GM04504 (cell line): Measurements from ENCODE around the gene ATXN3.
"Not testable (repeated sequence)": the region's sequence is repeated elsewhere in the genome, so short reads cannot be mapped to it uniquely, and the experiment has no call there.

Experiments
- DNase-seq: peaks from one replicate; pipeline ENCODE4 v3.0.0-alpha.2; 2012; ENCODE audit warnings: low read depth

ATXN3 gene

DNA sequence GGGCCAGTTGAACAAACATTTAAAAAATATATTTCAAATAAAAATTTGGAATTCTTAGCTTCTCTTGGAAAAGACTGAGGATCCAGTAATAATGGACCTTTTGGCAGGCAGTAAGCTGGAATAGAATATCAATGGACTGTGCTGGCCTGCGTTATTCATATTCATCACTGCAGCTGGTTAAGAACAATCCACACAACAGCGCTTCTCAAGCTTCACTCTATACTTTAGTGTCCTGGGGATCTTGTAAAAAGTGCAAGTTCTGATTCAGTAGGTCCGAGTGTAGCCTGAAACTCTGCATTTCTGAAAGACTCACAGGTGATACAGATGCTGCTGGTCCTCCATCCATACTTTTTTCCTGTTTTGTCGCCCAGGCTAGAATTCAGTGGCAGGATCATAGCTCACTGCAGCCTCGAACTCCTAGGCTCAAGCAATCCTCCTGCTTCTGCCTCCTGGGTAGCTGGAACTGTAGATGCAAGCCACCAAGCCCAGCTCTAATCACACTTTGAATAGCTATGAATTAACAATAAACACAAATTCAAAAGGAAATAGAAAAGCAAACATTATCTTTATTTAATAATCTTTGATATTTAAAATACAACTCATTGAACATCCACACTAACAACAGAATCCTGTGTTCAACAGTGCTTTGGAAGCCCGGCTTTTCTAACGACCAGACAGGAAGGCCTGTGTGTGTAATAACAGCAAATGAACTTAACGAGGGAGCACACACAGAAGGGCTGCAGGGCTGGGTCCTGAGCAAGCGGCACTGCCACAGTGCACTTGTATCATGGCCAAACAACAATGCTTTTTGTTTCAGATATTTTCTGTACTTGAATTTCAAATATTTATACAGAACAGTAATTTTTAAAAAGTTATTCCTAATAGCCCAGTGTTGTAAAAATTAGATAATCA is 48.1 kb downstream of the ATXN3 start:
- DNase-seq = no peak

DNA sequence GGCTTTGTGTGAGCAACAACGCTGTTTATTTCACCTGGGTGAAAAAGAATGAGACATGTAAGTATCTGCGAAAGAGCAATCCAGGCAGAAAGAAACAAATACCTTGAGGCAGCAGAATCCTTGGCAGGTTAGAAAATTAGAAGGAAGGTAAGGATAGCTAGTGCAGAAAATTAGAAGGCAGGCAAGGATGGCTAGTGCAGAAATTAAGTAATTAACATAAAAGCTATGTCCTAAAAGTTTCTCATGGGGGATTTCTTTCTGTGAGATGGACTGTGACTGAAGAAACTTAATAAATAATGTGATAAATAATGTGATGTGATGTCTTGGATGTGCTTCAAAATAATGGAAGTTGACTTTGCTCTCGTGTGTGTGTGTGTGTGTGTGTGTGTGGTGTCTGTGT is 56.6 kb downstream of the ATXN3 start:
- no peak for DNase-seq

DNA sequence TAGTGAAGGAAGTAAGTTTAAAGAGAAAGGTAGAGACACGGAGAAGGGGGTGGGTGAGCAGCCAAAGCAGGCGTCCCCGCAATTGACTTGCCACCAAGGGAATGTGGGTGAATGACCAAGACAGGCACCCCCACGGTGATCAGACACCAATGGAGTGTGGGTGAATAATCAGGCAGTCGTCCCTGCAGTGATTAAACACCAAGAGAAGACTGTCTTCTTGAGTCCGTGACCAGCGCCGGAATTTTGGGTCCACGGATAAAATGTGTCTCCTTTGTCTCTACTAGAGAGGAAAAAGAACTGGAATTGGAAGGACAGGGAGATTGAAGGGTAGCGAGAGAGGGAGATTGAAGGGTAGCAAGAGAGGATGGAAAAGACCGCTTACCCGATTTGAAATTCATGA is 57.2 kb downstream of the ATXN3 start:
- DNase-seq = not testable (repeated sequence)

DNA sequence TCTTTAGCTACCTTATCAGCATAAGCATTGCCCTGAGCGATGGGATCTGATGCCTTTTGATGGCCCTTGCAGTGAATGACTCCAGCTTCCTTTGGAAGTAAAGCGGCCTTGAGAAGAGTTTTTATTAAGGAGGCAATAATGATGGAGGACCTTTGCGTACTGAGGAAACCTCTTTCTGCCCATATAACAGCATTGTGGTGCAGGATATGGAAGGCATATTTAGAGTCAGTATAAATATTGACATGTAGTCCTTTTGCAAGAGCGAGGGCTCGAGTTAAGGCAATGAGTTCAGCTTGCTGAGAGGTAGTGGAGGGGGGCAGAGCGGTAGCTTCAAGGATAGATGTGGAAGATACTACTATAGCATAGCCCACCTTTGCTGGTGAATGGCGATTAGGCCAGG is 60.5 kb downstream of the ATXN3 start:
- DNase-seq = not testable (repeated sequence)

DNA sequence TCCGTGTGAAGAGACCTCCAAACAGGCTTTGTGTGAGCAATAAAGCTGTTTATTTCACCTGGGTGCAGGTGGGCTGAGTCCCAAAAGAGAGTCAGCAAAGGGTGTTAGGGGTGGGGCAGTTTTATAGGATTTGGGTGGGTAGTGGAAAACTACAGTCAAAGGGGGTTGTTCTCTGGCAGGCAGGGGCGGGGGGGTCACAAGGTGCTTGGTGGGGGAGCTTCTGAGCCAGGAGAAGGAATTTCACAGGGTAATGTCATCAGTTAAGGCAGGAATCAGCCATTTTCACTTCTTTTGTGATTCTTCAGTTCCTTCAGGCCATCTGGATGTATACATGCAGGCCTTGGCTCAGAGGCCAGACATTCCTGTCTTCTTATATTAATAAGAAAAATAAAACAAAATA is 64.6 kb downstream of the ATXN3 start:
- DNase-seq = not testable (repeated sequence)

DNA sequence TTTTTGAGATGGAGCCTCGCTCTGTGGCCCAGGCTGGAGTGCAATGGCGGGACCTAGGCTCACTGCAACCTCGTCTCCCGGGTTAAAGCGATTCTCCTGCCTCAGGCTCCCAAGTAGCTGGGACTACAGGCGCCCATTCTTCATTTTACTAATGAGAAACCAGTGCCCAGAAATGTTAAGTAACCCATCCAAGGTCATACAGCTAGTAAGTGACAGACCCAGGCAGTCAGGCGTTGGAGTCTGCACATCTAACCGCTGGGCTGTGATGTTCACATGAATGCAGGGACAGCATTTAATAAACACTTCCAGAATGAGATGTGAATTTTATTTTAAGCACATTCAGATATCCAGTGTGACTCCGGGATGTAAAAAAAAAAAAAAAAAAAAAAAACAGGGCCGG is 65.2 kb downstream of the ATXN3 start:
- no peak for DNase-seq

DNA sequence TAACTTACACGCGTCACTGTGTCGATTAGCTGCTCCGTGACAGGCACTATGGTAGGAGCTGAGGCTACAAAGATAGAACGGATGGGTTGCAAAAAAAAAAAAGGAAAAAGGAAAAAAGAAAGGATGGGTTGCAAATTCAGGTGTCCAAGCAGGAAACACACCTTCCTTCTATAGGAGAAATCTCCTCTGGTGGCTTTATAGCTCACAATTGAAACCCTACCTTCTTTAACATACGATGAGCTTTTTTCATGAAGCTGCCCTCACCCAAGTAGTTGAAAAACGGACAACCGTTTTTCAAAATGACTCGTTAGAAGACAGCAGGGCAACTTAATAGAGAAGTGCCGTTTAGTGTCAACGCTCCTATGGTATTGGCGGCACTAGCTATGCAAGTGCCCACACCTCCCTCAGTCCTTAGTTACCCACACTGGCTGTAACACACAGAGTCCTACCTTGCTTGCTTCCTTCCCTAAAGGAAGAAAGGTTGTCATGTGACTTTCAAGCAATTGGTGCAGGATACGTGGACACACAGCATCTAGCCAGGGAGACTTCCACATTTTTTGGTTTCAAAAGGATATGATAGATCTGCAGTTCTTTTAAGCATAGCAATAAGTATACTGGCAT is 65.8 kb downstream of the ATXN3 start:
- DNase-seq = no peak

DNA sequence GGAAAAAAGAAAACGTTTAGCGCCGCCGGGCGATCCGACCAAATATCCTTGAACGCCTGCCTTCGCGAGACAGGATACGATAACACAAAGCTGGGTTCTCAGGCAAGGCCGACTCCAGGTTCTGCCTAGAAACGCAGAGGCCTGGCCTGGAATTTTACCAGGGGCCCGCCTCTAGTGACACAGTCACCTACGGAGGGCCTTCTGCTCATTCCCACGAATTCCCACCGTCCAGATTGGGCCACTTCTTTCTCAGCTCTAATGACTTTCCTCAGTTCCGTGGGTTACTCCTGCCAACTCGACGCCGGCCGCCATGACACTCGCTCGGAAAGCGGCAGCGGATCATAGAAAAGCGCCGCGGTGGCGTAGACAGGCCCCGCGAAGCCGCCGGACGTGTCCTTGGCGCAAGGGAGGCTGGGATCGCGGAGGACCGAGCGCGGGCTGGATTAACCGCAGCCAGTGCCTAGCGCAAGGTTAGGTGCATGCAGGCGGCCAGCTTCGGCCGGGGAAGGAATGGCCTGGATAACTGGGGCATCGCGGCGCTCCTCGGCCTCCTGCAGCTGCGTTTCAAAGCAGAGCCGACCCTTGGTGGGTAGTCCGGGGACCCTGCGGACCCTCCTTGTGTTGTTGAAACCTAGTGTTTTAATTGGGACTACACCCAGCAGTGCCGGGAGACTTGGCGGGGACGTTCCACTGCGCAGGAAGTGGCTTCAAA is 66.5 kb downstream of the ATXN3 start, which contains the start of gene TRIP11:
Gene TRIP11 (minus strand): TSS at position 341 of the 712 bp plus-strand sequence. CDS start 374 bp downstream, outside the sequence.
- peak; percentile 83 for DNase-seq

DNA sequence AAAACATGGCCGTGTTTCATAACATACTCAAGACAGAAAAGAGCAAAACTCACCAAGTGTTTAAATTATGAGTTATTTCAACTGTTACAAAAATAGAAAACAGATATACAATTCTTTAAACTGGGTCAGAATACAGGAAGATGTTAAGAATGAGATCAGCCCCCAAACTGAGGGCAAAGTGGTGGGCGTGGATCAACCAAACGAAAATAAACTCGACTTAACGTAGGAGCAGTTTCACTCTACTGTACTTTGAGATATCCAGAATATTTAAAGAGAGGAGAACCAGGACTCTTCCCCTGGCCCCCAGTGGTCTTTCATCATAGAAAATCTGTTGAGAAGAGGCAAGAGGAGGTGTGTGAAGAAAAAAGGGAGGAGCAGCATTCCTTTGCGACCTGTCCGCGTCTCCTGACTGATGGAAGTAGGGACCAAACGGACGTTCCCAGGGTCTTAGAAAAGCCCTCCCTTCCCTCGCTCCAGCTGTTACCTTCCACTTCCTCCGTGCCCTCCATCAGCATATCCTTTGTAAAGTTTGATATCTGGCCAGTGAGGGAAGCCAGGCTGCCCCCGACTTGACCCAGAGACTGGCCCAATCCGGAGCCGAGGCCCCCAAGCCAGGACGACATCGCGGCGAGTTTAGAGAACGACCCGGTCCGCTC is 67.2 kb downstream of the ATXN3 start:
- no peak for DNase-seq

DNA sequence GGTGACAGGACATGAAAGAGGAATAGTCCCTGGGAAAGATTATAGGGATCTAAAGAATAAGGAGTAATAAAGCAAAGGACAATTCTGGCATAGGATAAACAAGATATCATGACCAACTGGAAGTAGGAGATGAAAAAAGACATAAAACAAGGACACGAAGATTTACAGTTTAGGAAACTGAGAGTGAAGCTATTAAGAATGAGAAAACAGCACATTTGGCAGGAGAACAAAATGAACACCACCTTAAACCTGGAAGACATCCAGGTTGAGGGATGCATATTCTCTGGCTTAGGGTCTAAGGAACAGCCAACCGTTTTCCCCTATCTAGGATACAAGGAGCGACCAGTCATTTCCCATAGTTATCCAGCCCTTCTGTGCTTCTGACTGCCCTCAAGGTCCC is 68.4 kb downstream of the ATXN3 start:
- no peak for DNase-seq

DNA sequence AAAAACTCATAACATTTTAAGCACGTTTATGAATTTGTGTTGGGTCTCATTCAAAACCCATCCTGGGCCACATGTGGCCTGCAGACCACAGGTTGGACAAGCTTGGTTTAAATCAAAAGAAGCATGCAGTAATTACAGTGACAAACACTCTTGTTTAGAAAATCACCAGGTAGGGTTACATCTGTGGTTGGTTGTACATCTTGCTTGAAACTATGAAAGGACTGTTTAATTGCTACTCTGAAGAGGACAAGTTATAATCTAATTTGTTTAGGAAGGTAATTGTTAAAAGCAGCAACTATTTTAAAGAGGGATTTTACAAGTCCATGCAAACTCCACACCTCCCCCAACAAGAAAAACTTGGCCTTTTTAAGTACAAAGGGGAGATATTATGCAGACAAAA is 70.5 kb downstream of the ATXN3 start:
- no peak for DNase-seq

DNA sequence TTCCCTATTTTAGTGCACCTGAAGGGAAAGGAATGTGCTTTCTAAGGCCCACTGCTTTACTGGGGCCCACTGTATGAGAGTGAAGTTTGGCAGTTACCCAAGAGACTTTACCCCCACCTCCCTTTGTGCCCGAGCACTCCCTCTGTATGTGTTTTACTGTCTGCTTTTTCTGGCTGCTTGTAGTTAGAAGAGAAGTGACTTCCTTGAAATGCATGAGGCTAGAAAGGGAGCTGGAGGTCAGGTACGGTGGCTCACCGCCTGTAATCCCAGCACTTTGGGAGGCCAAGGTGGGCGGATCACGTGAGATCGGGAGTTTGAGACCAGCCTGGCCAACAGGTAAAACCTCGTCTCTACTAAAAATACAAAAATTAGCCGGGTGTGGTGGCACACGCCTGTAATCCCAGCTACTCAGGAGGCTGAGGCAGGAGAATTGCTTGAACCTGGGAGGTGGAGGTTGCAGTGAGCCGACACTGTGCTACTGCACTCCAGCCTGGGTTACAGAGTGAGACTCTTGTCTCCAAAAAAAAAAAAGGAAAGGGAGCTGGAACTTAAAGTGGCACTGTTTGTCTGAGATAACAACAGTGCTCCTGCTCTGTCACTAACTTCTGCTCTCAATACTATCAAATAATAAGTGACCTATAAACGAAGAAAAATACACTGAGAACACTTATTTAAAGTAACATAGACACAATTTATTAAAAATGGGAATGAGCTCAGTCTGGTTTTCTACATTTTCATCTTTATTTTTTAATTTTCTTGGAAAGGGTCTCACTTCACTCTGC is 72.3 kb downstream of the ATXN3 start:
- DNase-seq = no peak

DNA sequence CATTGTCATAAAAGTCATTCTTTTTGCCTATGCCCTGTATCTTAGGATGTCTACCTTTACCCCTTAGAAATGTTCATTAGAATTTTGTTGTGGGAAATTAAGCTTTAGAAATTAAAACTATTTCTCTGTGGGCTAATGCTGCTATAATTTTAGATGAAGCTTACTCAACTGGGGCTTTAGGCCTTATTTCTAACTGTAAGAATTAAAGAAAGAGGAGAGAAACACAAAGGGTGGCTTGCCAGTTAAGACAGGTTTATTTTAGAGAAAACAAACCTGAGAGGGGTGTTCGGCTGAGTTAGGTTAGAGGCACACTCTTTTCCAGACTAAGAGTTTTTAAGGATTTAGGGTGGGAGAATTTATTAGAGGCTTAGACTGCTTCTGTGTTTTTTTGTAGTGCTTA is 72.9 kb downstream of the ATXN3 start:
- no peak for DNase-seq

DNA sequence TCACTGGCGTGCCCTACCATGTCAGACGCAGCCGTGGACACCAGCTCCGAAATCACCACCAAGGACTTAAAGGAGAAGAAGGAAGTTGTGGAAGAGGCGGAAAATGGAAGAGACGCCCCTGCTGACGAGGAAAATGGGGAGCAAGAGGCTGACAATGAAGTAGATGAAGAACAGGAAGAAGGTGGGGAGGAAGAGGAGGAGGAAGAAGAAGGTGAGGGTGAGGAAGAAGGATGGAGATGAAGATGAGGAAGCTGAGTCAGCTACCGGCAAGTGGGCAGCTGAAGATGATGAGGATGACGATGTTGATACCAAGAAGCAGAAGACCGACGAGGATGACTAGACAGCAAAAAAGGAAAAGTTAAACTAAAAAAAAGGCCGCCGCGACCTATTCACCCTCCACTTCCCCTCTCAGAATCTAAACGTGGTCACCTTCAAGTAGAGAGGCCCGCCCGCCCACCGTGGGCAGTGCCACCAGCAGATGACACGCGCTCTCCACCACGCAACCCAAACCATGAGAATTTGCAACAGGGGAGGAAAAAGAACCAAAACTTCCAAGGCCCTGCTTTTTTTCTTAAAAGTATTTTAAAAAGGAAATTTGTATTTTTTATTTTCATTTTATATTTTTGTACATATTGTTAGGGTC is 79.7 kb downstream of the ATXN3 start:
- DNase-seq = no peak

DNA sequence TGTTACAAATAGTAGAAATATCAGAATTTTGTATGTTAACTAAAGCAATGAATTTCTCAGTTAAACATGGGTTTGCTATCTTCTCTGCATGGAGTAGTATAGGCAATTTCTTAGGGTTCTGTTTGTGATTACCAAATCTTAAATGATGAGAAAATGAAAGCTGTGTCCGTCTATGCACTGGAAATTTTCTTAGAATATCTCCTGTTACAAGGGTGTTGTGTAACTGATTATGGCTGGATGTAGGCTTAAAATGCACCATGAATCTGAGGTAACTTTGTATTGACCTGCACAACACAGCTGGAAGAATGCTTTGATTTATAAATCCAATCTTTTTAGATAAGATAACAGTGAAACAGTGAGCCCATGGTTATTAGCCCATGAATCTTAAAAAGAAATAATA is 84.3 kb downstream of the ATXN3 start:
- no peak for DNase-seq

DNA sequence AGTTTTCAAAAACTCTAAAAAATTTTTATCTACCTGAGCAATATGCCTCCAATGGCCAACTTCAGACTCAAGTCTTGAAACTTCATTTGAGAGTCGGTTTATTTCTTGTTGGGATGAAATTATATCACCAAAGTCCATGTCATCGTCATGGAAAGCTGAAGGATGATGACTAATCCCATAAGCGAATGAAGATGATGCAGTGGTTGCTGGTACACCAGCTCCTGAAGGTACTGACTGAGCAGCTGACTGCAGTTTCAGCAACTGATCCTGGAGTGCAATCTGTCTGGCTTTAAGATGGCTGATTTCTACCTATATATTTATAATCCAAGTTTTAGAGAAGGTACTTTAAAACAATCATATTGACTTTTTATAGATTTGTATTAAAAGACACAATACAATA is 84.9 kb downstream of the ATXN3 start:
- DNase-seq = no peak

DNA sequence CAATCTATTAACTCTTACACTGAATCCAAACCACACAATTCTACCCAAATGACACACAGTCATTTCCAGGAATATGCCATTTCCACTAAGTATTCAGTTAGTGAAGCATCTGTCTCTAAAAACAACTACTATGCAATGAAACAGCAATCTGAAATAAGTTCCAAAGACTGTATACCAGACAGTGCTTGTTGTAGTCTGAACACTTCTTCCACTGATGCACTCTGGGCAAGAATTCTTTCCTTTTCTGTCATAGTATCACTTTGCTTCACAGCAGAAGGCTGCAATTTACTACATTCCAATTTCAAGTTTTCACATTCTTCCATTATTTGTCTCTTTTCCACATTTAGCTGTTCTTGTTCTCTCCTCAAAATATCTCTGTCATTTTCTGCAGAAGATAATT is 92.3 kb downstream of the ATXN3 start:
- no peak for DNase-seq

DNA sequence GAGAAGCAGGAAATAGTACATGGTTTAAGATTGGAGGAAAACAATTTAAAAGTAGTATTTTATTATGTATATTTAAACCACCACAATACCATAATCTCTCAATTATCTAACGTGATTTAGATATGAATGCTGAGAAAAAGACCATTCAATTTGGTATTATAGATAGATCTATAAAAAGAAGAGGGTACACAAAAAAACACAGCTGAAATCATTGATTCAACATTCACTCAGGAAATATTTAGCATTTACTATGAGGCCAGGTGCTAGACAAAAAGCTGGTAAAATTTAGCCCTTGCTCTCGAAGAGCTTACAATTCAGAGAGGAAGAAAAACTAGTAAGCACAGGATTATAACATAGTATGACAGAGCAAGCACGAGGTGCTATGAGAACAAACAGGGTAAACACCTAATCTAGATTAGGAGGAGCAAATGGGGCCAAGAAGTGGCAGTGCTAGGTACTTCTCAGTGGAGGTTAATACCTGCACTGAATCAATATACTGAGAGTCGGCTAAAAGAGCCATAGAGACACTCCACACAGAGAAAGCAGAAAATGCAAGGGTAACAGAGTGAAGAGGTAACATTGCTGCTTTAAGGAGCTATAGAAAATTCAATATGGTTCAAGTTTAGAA is 94.1 kb downstream of the ATXN3 start:
- no peak for DNase-seq

DNA sequence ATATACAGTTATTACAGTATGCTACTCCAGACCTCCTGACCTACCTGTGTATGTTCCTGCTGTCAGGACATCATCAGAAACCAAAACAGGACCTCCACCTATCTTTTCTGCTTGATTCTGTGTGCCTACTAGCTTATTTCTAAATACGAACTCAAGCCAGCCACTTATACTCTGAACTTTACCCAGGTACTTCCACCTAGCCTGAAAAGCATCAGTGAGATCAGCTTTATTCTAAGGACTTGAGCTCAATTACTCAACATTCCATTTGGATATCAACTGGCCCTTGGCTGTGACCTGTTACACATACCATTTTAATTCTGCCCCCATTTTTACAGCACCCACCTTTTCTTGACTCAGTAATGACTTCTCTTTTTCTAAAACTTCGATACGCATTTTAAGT is 95.7 kb downstream of the ATXN3 start:
- no peak for DNase-seq

DNA sequence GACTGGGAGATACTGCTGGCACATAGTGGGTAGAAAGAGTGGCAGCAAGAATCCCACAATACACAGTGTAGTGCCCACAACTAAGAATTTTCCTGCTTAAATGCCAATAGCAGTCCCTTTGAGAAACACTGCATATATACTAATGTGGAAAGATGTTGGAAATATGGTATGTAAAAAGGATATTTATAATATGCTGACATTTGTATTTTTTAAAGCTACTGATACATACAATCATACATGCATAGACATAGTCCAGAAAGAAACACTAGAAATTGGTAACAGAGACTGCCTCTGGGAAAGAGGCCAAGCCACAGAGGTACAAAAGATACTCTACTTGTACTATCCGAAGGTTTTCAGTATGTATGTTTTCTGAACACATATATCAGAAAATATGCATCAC is 96.8 kb downstream of the ATXN3 start:
- no peak for DNase-seq
